ENCODE measurements around the gene KDM1B.
"Not testable (repeated sequence)": the region's sequence is repeated elsewhere in the genome, so short reads cannot be mapped to it uniquely, and the experiment has no call there.

The KDM1B gene

DNA sequence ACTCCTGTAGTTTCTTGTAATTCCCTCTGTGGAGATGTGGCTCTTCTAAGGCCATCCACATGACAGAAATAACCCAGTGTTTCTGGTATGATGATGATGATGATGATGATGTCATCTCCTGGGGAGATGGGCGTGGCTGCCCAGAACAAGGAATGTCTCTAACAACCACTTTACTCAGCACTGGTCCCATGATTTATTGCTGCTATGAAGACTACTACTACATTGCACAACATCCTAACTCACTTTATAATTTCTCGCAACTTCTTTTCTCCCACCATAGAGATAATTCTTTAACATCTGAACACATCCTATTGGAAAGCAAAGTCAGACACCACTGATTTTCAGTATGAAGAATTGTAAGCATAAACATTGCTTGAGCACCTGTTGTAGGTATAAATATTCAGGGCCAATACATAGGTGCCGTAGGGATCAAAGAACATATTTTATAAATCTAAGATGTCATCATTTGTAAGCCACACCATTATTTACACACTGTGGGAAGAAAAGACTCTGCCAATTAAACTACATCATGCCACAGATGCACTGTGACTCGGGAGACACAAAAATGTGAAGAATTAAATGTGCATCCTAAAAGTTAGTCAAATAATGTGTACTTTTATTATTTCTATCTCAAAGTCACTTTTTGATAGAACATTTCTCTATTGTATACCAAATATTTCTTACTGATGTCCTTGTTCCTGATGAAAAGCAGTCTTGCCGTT lies 6.8 kb upstream of the KDM1B start:
- no peak for DNase-seq (ENCODE audit: low read depth in 2 of 2)

DNA sequence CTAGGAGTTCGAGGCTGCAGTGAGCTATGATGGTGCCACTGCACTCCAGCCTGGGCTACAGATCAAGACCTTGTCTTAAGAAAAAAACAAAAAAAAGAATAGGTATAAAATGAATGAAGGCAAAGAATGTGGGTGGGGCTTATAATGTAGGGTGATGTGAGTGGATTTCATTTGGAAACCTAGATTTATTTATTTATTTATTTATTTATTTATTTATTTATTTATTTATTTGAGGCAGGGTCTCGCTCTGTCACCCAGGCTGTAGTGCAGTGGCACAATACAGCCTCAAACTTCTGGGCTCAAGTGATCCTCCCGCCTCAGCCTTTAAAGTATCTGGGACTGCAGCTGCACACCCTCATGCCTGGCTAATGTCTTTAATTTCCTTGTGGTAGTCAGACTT lies 3.8 kb upstream of the KDM1B start:
- DNase-seq (ENCODE audit: low read depth in 2 of 2) = not testable (repeated sequence)

DNA sequence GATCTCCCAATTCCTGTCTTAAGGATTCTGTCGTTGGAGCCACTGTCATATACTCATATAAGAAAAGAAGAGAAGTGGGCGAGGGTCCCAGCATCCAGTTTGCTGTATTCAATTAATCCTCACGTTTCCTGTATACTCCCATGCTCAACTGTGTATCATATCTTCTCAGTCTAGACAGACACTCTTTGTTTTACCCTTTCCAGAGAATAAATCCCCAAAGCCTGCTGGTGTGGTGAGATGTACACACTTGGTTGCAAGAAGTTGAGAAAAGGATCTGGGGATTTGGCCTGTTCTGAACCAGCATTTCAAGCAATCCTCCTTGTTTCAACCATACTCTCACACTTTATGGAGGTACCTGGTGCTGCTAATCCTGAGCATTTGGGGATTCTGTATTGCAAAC lies 3.4 kb upstream of the KDM1B start:
- no peak for DNase-seq (ENCODE audit: low read depth in 2 of 2)

DNA sequence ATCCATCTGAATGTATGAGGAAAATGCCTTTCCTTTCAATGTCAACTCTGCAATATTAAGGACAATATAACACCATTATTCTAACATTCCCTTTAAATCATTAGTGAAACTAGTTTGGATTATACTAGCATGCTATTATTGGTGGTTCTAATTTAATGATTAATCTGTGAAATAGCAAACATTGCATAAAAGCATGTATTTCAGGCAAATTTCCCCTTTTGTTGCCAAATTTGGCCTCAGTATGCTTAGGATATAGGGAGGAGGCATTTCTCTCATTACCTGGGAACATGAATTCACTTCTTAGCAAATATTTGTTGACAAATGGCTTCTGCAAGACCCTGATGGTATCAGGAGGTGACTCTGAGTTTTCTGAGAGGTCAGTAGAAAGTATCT lies 1.9 kb upstream of the KDM1B start:
- no peak for DNase-seq (ENCODE audit: low read depth in 2 of 2)

DNA sequence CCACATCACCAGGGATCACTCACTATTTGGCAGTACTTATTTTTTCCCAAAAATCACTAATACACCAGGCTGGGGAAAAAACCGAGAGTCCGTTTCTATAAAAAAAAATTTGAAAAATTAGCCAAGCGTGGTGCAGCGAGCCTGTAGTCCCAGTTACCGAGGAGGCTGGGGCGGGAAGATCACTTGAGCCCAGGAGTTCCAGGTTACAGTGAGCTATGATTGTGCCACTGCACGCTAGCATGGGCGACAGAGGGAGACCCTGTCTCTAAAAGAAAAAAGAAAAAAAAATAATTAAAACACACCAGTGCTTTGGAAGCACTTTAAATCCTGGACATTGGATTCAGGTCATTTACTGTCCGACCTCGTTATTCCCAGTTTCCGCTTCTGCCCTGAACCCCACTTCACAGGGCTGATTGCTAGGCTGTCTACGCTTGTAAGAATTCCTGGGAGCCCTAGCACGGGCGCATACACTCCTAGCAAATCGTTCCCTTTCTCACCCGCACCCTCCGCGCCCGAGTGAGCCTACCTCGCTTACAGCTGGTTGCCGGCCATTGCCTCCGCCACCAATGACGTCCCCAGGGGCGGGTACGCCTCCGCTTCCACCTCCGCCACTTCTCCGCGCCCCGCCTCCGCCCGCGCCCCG lies 594 bp upstream of the KDM1B start, which contains the start of gene TPMT:
TPMT (minus strand) TSS at position 571 of the 643 bp plus-strand sequence. CDS start 5,950 bp downstream, outside the sequence.
- no peak for DNase-seq (ENCODE audit: low read depth in 2 of 2)

DNA sequence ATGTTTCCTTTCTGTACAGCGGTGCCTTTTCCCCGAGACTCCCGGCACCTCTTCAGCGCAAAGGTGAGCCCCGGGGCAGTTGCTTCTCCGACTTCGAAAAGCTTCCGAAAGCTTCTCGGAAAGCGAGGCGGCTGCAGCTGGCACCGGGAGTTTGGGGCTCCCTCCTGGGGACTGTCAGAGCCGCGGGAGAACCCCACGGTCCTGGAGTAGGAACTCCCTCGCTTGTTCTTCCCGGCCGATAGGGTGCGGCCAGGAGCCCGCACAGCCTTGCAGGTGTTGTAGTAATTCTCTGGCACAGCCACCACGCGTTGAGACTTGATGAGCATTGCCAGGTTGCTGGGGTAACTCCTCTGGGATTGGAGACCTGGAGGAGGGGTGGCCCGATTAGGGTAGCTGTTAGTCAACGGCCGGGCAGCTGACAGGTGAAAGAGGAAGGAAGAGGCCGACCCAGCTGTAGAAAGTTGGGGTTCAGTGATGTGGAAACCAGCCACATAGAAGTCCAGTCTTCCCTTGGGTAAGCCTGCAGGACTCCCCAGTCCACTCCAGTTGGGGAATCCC lies 721 bp downstream of the KDM1B start:
- peak; percentile 11 to 17 for DNase-seq (ENCODE audit: low read depth in 2 of 2)

DNA sequence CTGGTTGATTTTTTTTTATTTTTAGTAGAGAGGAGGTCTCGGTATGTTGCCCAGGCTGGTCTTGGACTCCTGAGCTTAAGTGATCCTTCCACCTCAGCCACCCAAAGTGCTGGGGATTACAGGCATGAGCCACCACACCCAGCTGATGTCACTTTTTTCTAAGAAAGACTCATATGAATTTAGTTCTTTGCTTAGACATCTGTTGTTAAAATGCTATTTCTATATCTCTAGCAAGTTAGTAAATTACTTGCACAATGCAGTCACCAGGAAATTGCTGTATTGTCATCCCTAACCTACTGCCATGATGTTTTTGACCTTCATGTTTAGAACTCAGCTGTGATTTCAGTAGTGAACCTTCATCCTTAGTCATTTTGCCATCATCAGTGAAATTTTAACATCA lies 5.7 kb downstream of the KDM1B start:
- no peak for DNase-seq (ENCODE audit: low read depth in 2 of 2)

DNA sequence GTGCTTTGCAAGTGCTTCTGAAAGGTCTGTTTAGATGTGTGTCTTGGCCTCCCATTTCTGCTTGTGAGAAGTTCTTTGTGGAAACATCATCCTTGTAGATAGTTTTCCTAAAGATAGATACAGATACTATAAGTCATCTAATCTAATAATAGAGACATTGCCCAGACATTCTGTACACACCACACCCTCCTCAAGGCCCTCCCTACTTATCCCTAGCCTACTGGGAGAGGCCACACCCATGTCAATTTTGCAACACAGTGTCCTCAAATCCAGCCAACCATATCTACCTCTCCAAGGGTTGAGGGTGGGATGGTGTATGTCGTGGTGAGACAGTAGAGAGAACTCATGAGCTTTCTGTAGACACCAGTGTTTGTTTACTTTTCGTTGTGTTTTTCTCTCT lies 6.2 kb downstream of the KDM1B start:
- no peak for DNase-seq (ENCODE audit: low read depth in 2 of 2)

DNA sequence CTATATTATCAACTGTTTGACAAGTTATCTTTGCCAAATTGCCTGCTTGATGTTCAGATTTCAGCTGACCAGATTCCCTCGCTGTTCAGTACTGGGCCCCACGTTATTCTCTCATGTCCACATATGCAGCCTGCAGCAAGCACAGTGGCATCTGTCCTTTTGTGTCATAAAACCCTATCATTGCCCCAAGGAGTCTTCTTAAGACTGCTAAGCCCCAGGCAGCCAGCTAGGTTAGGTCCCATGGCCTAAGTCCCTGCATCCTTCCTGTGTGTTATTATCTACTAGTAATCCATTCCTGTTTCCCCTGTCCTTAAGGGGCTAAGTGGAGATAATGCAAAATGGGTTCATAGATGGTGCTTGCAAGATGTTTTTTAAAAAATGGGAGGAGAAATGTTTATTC lies 7.2 kb downstream of the KDM1B start:
- no peak for DNase-seq (ENCODE audit: low read depth in 2 of 2)

DNA sequence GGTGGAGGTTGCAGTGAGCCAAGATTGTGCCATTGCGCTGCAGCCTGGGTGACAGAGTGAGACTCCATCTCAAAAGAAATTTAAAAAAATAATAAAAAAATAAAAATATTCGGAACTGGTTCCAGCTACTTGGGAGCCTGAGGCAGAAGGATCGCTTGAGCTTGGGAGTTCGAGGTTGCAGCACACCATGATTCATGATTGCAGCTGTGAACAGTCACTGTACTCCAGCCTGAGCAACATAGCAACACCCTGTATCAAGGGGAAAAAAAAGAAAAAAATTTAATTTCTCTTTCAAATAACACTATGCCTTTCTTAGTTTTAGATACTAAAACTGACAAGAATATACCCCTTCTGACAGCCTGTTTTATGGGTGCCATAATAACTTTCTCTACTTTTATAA lies 10.5 kb downstream of the KDM1B start:
- no peak for DNase-seq (ENCODE audit: low read depth in 2 of 2)

DNA sequence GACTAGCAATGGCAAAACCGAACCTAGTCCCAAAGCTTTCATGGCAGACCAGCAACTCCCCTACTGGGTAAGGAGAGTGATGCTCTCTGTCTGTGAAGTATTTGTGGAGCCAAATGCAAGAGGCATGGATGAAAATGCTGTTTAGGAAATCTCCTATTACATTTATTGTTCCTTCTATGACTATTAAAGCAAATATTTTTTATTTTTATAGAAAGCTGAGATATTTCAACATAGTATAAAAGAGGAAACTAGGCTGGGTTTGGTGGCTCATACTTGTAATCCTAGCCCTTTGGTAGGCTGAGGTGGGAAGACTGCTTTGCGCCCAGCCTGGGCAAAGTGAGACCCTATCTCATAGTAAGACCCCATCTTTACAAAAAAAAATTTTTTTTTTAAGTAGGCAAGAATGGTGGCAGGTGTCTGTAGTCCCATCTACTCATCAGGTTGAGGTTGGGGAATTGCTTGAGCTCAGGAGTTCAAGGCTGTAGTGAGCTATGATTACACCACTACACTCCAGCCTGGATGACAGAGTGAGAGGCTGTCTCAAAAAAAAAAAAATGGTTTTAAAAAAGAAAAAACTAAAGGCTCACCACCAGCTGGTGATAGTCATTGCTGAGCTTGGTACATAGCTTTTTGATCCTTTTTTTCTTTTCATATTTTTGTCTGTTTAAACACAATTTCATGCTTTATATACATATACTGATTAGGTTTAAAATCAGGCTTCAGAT lies 11.3 kb downstream of the KDM1B start:
- DNase-seq (ENCODE audit: low read depth in 2 of 2) = no peak

DNA sequence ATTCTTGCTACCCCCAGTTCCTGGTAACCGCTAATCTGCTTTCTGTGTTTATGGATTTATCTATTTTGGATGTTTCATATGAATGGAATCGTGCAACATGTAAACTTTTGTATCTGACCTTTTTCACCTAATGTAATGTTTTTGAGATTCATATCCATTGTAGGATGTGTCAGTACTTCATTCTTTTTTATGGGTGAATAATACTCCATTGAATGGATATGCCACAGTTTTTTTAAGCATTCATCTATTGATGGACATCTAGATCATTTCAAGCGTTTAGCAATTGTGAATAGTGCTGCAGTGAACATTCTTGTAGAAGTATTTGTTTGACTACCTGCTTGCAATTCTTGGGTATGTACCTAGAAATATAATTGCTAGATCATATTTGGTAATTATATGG lies 13.0 kb downstream of the KDM1B start:
- no peak for DNase-seq (ENCODE audit: low read depth in 2 of 2)

DNA sequence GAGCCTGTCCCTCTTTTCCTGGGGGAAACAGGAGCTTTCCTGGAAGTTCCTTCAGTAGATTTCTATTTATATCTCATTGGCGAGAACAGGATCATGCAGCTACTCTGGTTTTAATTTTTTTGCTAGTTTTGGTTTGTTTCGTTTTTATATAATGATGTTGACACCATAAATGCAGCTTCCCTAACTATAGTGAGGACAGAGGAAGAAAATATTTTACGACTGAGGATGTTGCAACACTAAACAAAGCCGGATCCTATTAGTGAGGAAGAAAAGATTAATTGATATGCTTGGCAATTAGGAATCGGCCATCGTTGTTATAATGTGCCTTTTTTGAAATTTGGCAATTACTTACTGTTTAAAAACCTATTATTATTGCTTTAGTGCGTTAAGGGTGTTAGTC lies 16.6 kb downstream of the KDM1B start:
- DNase-seq (ENCODE audit: low read depth in 2 of 2) = no peak

DNA sequence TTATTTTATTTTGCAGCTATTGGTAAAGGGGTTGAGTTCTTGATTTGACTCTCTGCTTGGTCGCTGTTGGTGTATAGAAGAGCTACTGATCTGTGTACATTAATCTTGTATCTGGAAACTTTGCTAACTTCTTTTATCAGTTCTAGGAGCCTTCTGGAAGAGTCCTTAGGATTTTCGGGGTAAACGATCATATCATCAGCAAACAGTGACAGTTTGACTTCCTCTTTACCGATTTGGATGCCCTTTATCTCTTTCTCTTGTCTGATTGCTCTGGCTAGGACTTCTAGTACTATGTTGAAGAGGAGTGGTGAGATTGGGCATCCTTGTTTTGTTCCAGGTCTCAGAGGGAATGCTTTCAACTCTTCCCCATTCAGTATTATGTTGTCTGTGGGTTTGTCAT lies 21.0 kb downstream of the KDM1B start:
- not testable (repeated sequence) for DNase-seq (ENCODE audit: low read depth in 2 of 2)

DNA sequence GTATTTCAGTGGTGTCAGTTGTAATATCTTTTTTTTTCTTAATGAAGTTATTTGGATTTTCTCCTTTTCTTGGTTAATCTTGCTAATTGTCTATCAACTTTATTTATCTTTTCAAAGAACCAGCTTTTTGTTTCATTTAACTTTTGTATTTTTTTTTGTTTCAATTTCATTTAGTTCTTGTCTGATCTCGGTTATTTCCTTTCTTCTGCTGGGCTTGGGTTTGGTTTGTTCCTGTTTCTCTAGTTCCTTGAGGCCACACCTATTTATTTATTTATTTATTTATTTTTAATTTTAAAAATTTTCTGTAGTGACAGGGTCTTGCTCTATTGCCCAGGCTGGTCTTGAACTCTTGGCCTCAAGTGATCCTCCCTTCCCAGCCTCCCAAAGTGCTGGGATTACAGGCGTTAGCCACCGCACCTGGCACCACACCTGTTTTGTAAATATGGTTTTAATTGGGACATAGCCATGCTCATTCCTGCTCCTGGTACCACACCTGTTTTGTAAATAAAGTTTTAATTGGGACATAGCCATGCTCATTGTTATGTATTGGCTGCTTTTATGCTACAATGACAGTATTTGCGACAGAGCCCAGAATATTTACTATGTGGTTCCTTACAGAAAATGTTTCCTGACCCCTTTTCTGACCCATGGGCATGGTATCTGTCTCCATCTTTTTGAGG lies 22.2 kb downstream of the KDM1B start:
- no peak for DNase-seq (ENCODE audit: low read depth in 2 of 2)

DNA sequence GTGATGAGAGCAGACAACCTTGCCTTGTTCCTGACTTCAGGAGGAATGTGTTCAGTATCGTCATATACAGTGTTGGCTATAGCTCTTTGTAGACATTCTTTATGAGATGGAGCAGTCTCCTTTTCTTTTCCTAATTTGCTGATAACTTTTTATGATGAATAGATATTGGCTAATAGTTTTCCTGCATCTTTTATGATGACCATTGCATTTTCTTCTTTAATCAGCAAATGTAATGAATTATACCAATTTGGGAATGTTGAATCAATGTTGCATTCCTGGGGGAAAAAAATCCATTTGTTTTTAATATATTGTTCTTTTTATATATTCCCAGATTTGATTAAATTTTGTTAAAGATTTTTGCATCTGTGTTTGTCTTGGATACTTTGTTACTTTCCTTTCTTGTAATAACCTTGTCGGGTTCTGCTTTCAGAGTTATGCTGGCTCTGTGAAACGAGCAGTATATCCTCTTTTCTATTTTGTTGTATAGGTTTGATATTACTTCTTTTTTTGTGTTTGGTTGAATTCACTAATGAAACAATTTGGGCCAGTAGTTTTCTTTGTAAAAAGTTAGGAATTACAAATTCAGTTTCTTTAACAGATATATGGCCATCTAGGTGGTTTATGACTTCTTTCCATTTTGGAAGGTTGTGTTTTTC lies 23.9 kb downstream of the KDM1B start:
- no peak for DNase-seq (ENCODE audit: low read depth in 2 of 2)

DNA sequence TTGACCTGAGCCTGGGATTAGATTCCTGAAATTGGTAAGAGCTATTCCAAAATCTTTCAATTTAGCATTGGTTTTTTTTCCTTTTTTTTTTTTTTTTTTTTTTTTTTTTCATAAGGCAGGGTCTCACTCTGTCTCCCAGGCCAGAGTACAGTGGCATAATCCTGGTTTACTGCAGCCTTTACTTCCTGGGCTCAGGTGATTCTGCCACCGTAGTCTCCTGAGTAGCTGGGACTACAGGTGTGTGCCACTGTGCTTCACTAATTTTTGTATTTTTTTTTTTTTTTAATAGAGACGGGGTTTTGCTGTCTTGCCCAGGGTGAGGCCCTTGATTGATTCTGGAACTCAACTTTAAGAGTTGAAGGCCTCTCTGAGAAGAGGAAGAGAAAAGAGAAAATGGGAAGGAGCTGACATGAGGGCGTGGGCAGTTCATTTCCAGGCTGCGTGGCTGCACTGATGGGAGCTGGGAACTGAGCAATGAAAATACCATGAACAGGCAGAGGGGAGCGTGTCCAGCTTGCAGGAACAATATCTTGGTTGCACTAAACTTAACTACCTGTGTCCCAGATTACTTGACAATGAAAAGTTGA lies 24.6 kb downstream of the KDM1B start:
- DNase-seq (ENCODE audit: low read depth in 2 of 2) = no peak

DNA sequence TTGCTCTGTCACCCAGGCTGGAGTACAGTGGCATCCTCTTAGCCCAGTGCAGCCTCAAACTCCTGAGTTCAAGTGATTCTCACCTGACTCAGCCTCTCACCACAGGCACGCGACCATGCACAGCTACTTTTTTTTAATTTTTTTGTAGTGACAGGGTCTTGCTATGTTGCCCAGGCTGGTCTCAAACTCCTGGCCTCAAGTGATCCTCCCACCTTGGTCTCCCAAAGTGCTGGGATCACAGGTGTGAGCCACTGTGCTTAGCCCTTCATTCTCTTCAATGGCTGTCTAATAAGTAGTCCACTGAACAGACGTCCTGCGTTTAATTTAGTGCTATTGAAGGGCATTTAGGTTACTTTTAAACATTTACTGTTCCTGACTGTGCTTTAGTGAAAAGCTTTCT lies 27.3 kb downstream of the KDM1B start:
- no peak for DNase-seq (ENCODE audit: low read depth in 2 of 2)

DNA sequence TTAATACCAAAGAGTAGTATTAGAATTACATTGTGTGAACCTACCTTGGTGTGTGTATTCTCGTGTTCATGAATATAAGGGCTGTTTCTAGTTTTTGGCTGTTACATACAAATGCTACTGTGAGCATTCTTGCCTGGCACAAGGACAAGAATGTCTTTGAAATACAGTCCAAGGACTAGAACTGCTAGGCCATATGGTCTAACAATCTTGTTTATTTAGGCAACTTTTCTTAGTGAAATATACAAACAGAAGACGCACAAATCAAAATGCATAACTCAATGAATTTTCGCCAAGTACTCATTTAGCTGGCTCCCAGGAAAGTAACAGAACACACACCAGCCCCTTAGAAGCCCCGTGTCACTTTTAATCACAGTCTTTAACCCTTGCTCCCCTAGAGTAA lies 28.5 kb downstream of the KDM1B start:
- DNase-seq (ENCODE audit: low read depth in 2 of 2) = no peak

DNA sequence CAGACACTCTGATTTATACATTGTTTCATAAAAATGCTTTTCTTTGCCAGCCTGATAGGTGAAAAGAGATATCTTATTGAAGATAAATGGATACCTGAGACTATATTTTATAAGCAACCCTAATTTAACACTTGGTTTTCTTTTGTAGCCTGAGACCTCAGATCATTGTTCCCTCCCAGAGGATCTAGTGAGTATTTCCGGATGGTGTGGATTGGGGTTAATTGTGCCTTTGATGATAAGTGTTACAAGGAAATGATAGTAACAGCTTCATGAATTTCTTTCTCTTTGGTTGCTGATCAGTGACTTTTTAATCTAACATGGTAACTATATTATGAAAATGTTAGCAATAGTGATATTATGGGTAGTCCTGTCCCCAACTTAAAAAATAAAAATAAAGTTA lies 30.4 kb downstream of the KDM1B start:
- no peak for DNase-seq (ENCODE audit: low read depth in 2 of 2)

DNA sequence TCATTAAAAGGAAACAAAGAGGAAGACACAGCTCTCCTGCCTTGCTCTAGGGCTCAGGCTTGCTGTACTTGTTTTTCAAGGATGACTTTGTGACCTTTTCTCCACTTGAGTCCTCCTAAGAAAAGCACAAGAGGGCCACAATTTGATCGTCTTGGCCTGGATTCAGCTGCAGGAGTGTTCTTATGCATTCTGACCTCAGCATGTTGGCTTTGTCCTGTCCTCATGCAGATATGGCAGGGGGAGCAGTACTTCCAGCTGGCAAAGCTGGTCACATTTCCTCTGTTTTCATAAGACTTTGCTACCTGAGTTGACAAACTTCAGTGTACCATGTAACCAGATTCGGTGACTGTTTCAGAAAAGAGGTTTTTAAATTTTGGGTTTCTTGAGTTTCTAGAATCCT lies 30.8 kb downstream of the KDM1B start:
- DNase-seq (ENCODE audit: low read depth in 2 of 2) = no peak
